SK-N-MC (cell line): ENCODE data around the gene NLN.

ENCODE experiments used
- EZH2 ChIP-seq: fragments of 200-600 bp; sonication (generic); IDR thresholded peaks from one replicate; pipeline ENCODE4 v1.6.1; 2017; ENCODE audit warnings: antibody characterized with exemption
- FOXP2 ChIP-seq: optimal IDR thresholded peaks from 2 replicates; pipeline ENCODE3; 2011; ENCODE audit warnings: mild to moderate bottlenecking, moderate library complexity; ENCODE audit not compliant: insufficient read depth; ENCODE audit errors: extremely low read length, control extremely low read depth
- POLR2AphosphoS5 ChIP-seq: IDR thresholded peaks from 2 replicates; pipeline ENCODE4 v1.6.1; 2012; ENCODE audit warnings: mild to moderate bottlenecking, low read depth, low read length, borderline replicate concordance

GRCh38 chr5:65718576-65719310, 3.3 kb upstream of the NLN start:
- TF ChIP-seq EZH2: no peak
- TF ChIP-seq FOXP2: no peak
- no peak for TF ChIP-seq POLR2AphosphoS5
